A673 (cell line): Measurements from ENCODE around the gene DPF3. TPM values are rescaled to one million over a fixed set of nuclear protein-coding genes. Genes with fewer than 3 reads are reported as not detected.

Experiments
- BruUV-seq: library from RNA; stranded (reverse); fragments of 400-500 nt; replicated peaks from 2 replicates; lab custom pipeline; 2021; lab: Mats Ljungman, UMichigan
- CTCF ChIA-PET: fragments of 300-600 bp; sonication (Branson Sonifier 250); formaldehyde crosslinking; loops from one replicate; lab custom pipeline; 2022; ENCODE audit warnings: antibody characterized with exemption; lab: Charles Lee
- POLR2A ChIA-PET: fragments of 300-600 bp; sonication (Branson Sonifier 250); formaldehyde crosslinking; loops from one replicate; lab custom pipeline; 2022; ENCODE audit warnings: antibody characterized with exemption; ENCODE audit not compliant: low non-redundant PET; lab: Charles Lee
- DNase-seq: peaks from one replicate; pipeline ENCODE4 v3.0.0-alpha.2; 2015; ENCODE audit warnings: low spot score
- H3K27ac ChIP-seq: fragments of 200-600 bp; sonication (generic); 2 replicates; pipeline ENCODE4 v1.5.1; 2016; ENCODE audit warnings: mixed run types, low read depth, mild to moderate bottlenecking, mixed read lengths, antibody characterized with exemption, low read length; ENCODE audit not compliant: poor library complexity, severe bottlenecking
- H3K27me3 ChIP-seq: fragments of 200-600 bp; sonication (generic); replicated peaks from 2 replicates; pipeline ENCODE4 v1.6.1; 2017; ENCODE audit warnings: mixed run types, low read depth, mild to moderate bottlenecking, mixed read lengths, antibody characterized with exemption, low read length; ENCODE audit not compliant: insufficient read depth, poor library complexity
- H3K36me3 ChIP-seq: fragments of 200-600 bp; sonication (generic); 2 replicates; pipeline ENCODE4 v1.6.1; 2016; ENCODE audit warnings: mixed run types, mild to moderate bottlenecking, mixed read lengths, antibody characterized with exemption, low read length; ENCODE audit not compliant: insufficient read depth, poor library complexity, severe bottlenecking
- H3K4me1 ChIP-seq: fragments of 200-600 bp; sonication (generic); 2 replicates; pipeline ENCODE4 v1.6.1; 2017; ENCODE audit warnings: mixed run types, mild to moderate bottlenecking, mixed read lengths, antibody characterized with exemption, low read length; ENCODE audit not compliant: insufficient read depth, poor library complexity, severe bottlenecking
- H3K4me3 ChIP-seq: fragments of 200-600 bp; sonication (generic); 2 replicates; pipeline ENCODE4 v1.5.1; 2016; ENCODE audit warnings: low read depth, mixed run types, mild to moderate bottlenecking, mixed read lengths, low read length; ENCODE audit not compliant: poor library complexity, severe bottlenecking
- H3K9me3 ChIP-seq: fragments of 200-600 bp; sonication (generic); 2 replicates; pipeline ENCODE4 v1.6.1; 2016; ENCODE audit warnings: mixed run types, low read depth, mild to moderate bottlenecking, mixed read lengths, antibody characterized with exemption, low read length; ENCODE audit not compliant: poor library complexity, severe bottlenecking
- CTCF ChIP-seq: fragments of 300-800, 200-600 bp; sonication (generic); conservative IDR thresholded peaks from 2 replicates; pipeline ENCODE4 v1.5.1; 2017; ENCODE audit warnings: low read depth, mild to moderate bottlenecking, antibody characterized with exemption, low read length, moderate library complexity, mixed read lengths
- EZH2 ChIP-seq: fragments of 200-600 bp; sonication (generic); IDR thresholded peaks from 2 replicates; pipeline ENCODE4 v1.6.1; 2017; ENCODE audit warnings: borderline replicate concordance, low read depth, mild to moderate bottlenecking, mixed read lengths, antibody characterized with exemption, low read length; ENCODE audit not compliant: poor library complexity, severe bottlenecking
- intact Hi-C: fragments of 100-400 bp; cut with micrococcal nuclease; formaldehyde crosslinking; loops from one replicate; pipeline ENCODE4 v1.10.0; 2022; ENCODE audit not compliant: unreplicated experiment
- total RNA-seq: library from RNA; stranded (reverse); gene quantifications from 2 replicates; pipeline ENCODE4 v1.2.3, GENCODE V29; 2021

The DPF3 gene
- total RNA-seq, 1 experiment from 2014 or later, result 15.7 TPM

GRCh38 chr14:72663076-72663487 lies 230.8 kb downstream of the DPF3 start:
- H3K9me3 ChIP-seq, result no peaks in the 10 kb centered on the region
- H3K4me3 ChIP-seq, result no peak overlapping the region
- intact Hi-C loops, result no loop called here
- no peak for DNase-seq
- CTCF ChIA-PET, result no interaction called here
- POLR2A ChIA-PET, result no interaction called here
- no peaks in the 10 kb centered on the region for H3K27me3 ChIP-seq
- no TSS peak for BruUV-seq
- H3K4me1 ChIP-seq, result no peaks in the 10 kb centered on the region
- TF ChIP-seq EZH2 (no peak), CTCF (no peak)
- no peaks in the 10 kb centered on the region for H3K36me3 ChIP-seq
- no peak overlapping the region for H3K27ac ChIP-seq

DNA sequence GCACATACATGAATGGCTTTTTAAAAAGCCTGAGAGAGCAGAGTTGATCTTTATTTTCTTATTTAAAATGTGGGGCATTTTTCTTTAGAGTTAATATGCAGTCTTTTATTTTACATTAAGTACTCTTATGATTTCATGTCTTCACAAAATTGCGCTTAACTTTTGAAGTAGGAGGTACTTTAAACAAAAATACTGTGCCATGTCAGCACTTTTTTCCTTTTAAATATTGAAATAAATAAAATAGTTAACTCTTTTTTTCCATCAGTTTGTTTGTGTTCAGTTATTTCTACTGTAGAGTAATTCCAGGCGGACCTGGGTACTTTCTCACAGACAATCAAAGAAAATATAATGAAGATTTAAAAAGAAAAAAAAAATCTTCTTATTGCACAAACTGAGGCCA lies 231.7 kb downstream of the DPF3 start:
- BruUV-seq, result no TSS peak
- ChIA-PET CTCF (no interaction called here), POLR2A (no interaction called here)
- intact Hi-C loops, result no loop called here
- H3K4me3 ChIP-seq, result no peak overlapping the region
- DNase-seq, result no peak
- no peak for TF ChIP-seq CTCF
- no peak for TF ChIP-seq EZH2
- H3K9me3 ChIP-seq, result no peaks in the 10 kb centered on the region
- no peaks in the 10 kb centered on the region for H3K27me3 ChIP-seq
- H3K27ac ChIP-seq, result no peak overlapping the region
- no peaks in the 10 kb centered on the region for H3K4me1 ChIP-seq
- no peaks in the 10 kb centered on the region for H3K36me3 ChIP-seq

DNA sequence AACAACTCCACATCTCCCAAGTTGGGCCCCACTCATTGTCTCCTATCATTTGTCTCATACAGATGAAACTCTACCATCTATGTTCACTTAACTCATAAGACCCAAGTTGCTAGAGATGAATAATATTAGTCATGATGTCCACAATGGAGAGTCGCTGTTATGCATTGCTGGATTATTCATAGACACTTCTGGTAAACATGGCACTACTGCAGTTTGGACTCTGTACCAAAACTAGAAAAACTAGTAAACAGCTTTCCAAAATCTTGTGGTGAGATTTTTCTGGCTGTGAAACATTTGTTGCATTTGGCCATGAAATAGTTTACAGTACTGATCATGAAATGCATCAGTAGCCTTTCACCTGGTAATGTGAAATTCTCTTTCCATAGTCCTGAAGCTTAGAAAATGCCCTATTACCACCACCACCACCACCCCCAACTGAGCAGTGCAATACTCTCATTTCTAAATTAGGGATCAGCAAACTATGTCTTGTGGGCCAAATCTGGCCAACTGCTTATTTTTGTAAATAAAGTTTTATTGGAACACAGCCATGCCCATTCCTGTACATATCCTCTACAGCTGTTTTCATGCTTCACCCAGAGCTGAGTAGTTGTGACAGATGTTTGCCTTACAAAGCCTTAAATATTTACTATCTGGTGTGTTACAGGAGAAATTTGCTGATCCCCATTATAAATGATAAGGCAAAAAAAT lies 236.5 kb downstream of the DPF3 start:
- no peaks in the 10 kb centered on the region for H3K36me3 ChIP-seq
- no peaks in the 10 kb centered on the region for H3K9me3 ChIP-seq
- DNase-seq, result no peak
- H3K27me3 ChIP-seq, result no peaks in the 10 kb centered on the region
- intact Hi-C loops, result no loop called here
- H3K4me3 ChIP-seq, result no peak overlapping the region
- TF ChIP-seq CTCF (no peak), EZH2 (no peak)
- no peak overlapping the region for H3K27ac ChIP-seq
- POLR2A ChIA-PET, result interaction anchor here (0.6 kb wide), 1 partner anchor 794 kb away, joined by 3 read pairs; no protein-coding TSS in a partner anchor
- CTCF ChIA-PET, result no interaction called here
- no peaks in the 10 kb centered on the region for H3K4me1 ChIP-seq
- no TSS peak for BruUV-seq
